ENCODE results near the gene ANKRD53.
"Not testable (repeated sequence)": the region's sequence is repeated elsewhere in the genome, so short reads cannot be mapped to it uniquely, and the experiment has no call there.

- not testable (repeated sequence) for TF ChIP-seq CTCF, POLR2A (IDR thresholded peaks at IDR 0.05)
Observed at GRCh38 chr2:71021394-71021793, 43.0 kb downstream of the ANKRD53 start.
